GM21367 (cell line): ENCODE results near the gene SON.
A peak's percentile ranks its signal among the peaks of the same experiment; 100 is the strongest.

Source experiments
- ATAC-seq: cut with Tn5 transposase; IDR thresholded peaks from one replicate; pipeline ENCODE4 v1.9.1; 2021; ENCODE audit not compliant: unreplicated experiment

The SON gene

DNA sequence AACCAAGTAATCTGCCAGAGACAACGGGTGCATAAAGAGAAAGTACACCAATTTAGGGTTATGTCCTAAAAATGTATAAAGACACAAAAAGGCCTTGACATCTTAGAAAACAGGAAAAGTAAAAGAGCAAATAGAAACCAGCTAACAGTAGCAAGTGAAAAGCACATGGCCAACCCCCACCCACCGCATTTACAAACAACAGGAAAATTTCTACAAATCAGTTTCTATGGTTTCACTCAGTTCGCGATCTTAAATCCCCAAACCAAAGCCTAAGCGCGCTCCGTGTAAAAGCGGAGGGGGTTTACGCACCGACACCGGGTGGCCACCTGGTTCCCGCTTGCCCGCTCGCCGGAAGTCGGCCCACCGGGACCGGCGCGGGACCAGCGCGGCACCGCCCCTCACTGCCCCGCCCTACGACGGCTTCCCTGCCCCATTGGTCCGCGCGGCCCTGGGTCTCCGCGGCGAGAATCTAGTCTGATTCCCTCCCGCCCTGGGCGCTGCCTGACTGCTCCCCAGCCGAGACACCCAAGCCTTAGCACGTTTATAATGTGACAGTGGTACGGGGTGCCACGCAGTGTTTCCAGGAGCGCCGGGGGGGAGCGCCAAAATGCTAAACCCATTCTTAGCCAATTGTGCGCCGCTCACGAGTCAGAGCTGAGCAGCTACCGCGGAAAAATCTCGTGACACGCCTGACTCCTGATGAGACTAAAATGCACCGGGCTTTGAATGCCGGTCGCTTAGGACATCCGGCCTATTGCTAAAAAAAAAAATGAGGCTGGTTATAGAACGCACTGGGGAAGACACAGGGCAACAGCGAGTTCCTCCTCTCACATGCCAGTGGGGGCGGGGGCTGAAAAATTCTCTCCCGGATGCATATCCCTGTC, 840 bp upstream of the SON start, which contains the start of gene GART:
Gene GART (minus strand): TSS at position 362 of the 884 bp plus-strand sequence. CDS start 2,802 bp downstream, outside the sequence.
- ATAC-seq = peak; percentile 41

DNA sequence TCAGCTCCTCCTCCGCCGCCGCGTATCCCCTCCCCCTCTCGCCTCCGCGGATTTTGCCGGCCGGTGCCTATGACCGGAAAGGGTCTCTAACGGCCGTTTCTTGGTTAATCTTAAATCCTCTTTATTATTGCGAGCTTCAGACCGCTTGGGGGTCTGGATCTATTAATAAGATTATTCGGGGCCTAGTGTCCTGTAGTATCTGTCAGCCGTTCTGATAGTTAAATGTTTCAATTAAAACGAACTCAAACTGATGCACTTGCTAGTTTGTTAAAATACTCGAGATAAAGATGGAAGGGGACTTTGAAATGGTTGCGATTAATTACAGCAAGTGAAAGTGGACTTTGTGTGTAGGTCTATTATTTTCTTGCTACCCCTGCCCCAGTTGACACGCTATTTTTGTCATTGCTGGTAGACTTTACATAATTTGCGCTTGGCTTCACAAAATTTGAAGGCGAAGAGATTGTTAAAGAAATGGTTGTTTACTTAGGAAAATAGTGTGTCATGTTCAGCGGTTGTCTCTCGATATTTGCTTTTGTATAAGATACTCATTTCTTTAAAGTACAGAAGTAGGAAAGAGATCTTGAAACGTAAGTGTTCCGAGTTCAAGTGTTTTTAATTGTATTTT, 779 bp downstream of the SON start:
- ATAC-seq = no peak

DNA sequence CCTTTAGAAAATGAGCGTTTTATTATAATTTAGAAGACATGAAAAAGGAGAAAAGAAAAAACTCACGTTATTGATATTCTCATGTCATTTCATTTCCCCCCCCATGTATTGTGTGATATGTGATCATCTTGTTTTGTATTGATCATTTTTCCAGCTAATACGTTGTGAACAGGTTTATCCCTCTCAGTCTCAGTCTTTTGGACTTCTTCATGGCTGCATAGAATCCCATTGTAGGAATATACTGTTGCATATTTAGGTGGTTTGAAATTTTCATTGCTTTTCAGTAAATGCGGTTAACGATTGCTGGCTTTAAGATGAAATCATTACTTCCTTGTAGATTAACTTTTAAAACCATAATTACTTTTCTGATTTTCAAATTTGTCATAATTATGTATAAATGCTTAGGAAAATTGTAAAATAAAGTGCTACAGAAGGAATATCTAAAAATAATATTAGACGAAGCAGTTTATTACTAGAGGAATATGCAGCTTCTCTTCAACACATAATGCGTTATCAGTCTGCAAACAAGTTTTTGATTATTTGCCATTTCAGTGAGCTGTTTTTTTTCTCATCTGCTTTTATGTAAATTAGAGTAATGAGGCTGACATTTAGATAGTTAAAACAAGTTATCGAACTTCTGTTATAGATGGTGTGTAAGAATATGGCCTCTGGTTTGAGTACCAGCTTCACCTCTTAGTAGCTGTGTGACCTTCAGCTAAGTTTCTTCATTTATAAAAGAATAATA, 1.8 kb downstream of the SON start:
- ATAC-seq = no peak

GRCh38 chr21:33546086-33546485, 3.2 kb downstream of the SON start:
- no peak for ATAC-seq

GRCh38 chr21:33549848-33550771, 7.3 kb downstream of the SON start:
- no peak for ATAC-seq

DNA sequence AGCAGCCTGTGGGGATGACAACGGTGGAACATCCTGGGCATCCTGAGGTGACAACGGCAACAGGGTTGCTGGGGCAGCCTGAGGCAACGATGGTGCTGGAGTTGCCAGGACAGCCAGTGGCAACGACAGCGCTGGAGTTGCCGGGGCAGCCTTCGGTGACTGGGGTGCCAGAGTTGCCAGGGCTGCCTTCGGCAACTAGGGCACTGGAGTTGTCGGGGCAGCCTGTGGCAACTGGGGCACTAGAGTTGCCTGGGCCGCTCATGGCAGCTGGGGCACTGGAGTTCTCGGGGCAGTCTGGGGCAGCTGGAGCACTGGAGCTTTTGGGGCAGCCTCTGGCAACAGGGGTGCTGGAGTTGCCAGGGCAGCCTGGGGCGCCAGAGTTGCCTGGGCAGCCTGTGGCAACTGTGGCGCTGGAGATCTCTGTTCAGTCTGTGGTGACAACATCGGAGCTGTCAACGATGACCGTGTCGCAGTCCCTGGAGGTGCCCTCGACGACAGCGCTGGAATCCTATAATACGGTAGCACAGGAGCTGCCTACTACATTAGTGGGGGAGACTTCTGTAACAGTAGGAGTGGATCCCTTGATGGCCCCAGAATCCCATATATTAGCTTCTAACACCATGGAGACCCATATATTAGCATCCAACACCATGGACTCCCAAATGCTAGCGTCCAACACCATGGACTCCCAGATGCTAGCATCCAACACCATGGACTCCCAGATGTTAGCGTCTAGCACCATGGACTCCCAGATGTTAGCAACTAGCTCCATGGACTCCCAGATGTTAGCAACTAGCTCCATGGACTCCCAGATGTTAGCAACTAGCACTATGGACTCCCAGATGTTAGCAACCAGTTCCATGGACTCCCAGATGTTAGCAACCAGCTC, 8.2 kb downstream of the SON start:
- no peak for ATAC-seq

DNA sequence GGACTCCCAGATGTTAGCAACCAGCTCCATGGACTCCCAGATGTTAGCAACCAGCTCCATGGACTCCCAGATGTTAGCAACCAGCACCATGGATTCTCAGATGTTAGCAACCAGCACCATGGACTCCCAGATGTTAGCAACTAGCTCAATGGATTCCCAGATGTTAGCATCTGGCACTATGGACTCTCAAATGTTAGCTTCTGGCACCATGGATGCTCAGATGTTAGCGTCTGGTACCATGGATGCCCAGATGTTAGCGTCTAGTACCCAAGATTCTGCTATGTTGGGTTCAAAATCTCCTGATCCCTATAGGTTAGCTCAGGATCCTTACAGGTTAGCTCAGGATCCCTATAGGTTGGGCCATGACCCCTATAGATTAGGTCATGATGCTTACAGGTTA, 8.8 kb downstream of the SON start:
- no peak for ATAC-seq

DNA sequence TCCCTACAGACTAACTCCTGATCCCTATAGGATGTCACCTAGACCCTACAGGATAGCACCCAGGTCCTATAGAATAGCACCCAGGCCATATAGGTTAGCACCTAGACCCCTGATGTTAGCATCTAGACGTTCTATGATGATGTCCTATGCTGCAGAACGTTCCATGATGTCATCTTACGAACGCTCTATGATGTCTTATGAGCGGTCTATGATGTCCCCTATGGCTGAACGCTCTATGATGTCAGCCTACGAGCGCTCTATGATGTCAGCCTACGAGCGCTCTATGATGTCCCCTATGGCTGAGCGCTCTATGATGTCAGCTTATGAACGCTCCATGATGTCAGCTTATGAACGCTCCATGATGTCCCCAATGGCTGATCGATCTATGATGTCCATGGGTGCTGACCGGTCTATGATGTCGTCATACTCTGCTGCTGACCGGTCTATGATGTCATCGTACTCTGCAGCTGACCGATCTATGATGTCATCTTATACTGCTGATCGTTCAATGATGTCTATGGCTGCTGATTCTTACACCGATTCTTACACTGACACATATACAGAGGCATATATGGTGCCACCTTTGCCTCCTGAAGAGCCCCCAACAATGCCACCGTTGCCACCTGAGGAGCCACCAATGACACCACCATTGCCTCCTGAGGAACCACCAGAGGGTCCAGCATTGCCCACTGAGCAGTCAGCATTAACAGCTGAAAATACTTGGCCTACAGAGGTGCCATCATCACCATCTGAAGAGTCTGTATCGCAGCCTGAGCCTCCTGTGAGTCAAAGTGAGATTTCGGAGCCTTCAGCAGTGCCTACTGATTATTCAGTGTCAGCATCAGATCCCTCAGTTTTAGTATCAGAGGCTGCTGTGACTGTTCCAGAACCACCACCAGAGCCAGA, 9.5 kb downstream of the SON start:
- no peak for ATAC-seq

GRCh38 chr21:33552999-33553598, 10.3 kb downstream of the SON start:
- no peak for ATAC-seq

- no peak for ATAC-seq
These were observed 11.6 kb downstream of the SON start for GRCh38 chr21:33554236-33554981.

DNA sequence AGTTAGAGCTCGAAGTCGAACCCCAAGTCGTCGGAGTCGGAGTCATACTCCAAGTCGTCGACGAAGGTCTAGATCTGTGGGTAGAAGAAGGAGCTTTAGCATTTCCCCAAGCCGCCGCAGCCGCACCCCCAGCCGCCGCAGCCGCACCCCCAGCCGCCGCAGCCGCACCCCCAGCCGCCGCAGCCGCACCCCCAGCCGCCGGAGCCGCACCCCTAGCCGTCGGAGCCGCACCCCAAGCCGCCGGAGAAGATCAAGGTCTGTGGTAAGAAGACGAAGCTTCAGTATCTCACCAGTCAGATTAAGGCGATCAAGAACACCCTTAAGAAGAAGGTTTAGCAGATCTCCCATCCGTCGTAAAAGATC, 12.1 kb downstream of the SON start:
- no peak for ATAC-seq

GRCh38 chr21:33557447-33557846, 14.6 kb downstream of the SON start:
- no peak for ATAC-seq

DNA sequence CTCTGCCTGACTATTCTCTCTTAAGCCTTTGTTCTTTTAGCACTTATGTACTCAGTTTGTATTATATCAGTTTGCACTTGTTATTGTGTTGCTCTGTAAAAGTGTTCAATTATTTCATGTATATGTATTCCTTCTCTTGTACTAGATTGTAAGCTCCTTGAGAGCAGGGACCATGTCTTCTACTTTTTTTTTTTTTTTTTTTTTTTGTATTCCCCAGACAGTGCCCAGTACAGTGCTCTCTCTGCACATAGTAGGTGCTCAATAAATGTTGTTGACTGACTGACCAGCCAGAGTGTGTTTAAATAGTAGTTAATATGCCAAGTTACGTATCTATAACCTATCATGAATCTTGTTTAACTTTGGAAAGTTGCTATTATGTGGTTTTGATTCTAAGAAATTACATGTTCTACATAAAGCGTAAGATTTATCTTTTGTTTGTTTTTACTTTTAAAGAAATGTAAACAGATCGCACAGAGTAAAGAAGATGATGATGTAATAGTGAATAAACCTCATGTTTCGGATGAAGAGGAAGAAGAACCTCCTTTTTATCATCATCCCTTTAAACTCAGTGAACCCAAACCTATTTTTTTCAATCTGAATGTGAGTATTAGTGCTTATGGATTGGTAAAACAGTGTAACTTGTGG, 16.1 kb downstream of the SON start:
- ATAC-seq = no peak

GRCh38 chr21:33559813-33560212, 17.0 kb downstream of the SON start:
- ATAC-seq = no peak

DNA sequence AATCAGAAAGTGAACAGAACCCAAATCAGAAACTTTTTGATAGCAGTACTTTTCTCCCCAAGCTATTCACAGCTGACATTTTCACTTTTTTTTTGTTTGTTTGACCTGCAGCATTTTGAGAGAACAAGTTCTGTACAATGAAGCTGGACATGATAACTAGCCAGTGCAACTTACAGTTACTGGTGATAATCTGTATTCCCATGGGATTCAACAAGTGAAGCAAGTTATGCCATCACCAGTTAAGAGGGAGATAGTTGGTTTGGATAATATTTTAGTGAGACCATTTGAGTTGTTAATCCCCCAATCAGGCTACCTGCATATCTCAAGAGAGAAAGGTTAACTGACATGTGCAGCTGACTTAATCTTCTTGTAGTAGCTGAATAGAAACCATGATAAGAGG, 18.1 kb downstream of the SON start:
- ATAC-seq = no peak

DNA sequence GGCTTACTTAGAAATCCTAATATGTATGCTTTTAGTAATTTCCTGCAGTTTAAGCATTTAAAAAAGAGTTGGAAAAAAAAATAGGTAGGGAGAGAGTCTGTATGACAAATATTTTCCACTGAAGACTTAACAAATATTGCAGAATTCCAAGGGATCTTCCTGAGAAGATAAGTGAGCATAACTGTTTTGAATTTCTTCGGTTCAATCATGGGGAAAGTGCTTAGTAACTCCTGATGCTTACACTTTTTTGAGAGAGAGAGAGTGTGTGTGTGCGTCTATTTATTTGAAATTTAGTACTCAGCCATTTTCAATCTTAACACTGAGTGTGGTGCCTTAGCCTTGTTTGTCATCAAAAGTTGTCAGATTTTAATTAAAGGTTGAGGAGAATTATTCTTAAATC, 18.5 kb downstream of the SON start:
- ATAC-seq = no peak

DNA sequence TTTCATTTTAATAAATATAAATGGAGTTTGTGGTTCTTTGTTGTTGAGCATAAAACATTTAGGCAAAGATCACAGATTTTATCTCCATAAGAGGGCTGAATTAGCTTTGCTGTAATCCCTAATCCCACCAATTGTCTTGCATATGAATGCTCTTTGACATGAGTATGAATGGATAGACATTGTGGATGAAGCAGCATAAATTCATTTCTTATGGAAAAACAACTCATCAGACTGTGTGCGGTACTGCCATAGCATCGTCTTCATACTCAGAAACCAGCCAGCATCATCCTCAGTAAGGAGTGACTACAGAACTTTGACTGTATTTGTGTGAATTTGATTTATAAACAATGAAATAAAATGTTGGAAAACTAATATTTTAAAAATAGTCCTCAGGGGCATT, 19.6 kb downstream of the SON start:
- no peak for ATAC-seq
